RWPE2 (cell line): ENCODE data around the gene RAPSN.

Experiments
- ATAC-seq: fragments of 200-7000 bp; cut with Tn5 transposase; 3 replicates; pipeline ENCODE4 v1.9.1; 2021; ENCODE audit warnings: low read depth
- DNase-seq: peaks from one replicate; pipeline ENCODE4 v3.0.0-alpha.2; 2020; ENCODE audit warnings: low spot score
- H3K27ac ChIP-seq: fragments of 450-650 bp; 2 replicates; pipeline ENCODE4 v1.5.1; 2017; ENCODE audit warnings: mild to moderate bottlenecking; ENCODE audit not compliant: poor library complexity, severe bottlenecking
- H3K27me3 ChIP-seq: fragments of 250-450 bp; sonication (Bioruptor Pico); 2 replicates; pipeline ENCODE4 v1.5.1; 2021; ENCODE audit warnings: mild to moderate bottlenecking, moderate library complexity; ENCODE audit not compliant: insufficient read depth, poor library complexity, severe bottlenecking
- H3K36me3 ChIP-seq: fragments of 250-450 bp; sonication (Bioruptor Pico); 2 replicates; pipeline ENCODE4 v1.5.1; 2020; ENCODE audit warnings: low read depth, mild to moderate bottlenecking, moderate library complexity
- H3K4me1 ChIP-seq: fragments of 250-450 bp; sonication (Bioruptor Pico); 2 replicates; pipeline ENCODE4 v1.5.1; 2021; ENCODE audit warnings: mild to moderate bottlenecking, moderate library complexity; ENCODE audit not compliant: insufficient read depth, poor library complexity, severe bottlenecking
- H3K4me3 ChIP-seq: fragments of 250-450 bp; sonication (Bioruptor Pico); 2 replicates; pipeline ENCODE4 v1.5.1; 2021; ENCODE audit warnings: mild to moderate bottlenecking, moderate library complexity; ENCODE audit not compliant: severe bottlenecking
- H3K9me3 ChIP-seq: fragments of 250-450 bp; sonication (Bioruptor Pico); 2 replicates; pipeline ENCODE4 v1.5.1; 2021; ENCODE audit warnings: mild to moderate bottlenecking, moderate library complexity; ENCODE audit not compliant: severe bottlenecking
- TF ChIP-seq, protein P1 (sequence below): fragments of 450-650 bp; IDR thresholded peaks from one replicate; pipeline ENCODE4 v1.5.1; 2017; ENCODE audit warnings: mild to moderate bottlenecking, moderate library complexity; ENCODE audit not compliant: poor library complexity, severe bottlenecking

The RAPSN gene

DNA sequence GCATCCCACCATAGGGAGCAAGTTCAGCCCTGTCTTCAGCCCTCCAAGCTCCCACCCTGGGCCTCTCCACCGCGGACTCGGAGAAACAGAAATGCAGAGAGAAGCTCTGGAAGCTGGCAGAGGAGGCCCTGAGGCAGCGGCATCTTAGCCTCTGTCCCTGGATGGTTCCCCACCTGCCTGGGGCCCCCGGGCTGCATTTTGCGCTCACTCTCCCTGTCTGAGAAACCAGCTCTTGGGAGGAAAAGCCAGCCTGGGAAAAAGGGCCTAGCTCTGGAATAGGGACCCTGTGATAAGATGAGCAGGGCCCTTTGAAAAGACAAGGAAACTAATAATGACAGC, 58.5 kb downstream of the RAPSN start:
- H3K4me3 ChIP-seq = no peak overlapping the region

GRCh38 chr11:47389577-47390421, 59.1 kb downstream of the RAPSN start:
- Histone ChIP-seq H3K9me3 (no peaks in the 10 kb centered on the region), H3K36me3 (no peaks in the 10 kb centered on the region), H3K27ac (no peak overlapping the region), H3K4me1 (no peaks in the 10 kb centered on the region), H3K27me3 (no peaks in the 10 kb centered on the region), H3K4me3 (no peak overlapping the region)
- DNase-seq = no peak
- TF ChIP-seq, protein P1, sequence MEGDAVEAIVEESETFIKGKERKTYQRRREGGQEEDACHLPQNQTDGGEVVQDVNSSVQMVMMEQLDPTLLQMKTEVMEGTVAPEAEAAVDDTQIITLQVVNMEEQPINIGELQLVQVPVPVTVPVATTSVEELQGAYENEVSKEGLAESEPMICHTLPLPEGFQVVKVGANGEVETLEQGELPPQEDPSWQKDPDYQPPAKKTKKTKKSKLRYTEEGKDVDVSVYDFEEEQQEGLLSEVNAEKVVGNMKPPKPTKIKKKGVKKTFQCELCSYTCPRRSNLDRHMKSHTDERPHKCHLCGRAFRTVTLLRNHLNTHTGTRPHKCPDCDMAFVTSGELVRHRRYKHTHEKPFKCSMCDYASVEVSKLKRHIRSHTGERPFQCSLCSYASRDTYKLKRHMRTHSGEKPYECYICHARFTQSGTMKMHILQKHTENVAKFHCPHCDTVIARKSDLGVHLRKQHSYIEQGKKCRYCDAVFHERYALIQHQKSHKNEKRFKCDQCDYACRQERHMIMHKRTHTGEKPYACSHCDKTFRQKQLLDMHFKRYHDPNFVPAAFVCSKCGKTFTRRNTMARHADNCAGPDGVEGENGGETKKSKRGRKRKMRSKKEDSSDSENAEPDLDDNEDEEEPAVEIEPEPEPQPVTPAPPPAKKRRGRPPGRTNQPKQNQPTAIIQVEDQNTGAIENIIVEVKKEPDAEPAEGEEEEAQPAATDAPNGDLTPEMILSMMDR = no peak
- no peak for ATAC-seq

More for the DNA sequence above, 58.5 kb downstream of the RAPSN start:
- H3K27me3 ChIP-seq = no peaks in the 10 kb centered on the region
- no peak overlapping the region for H3K27ac ChIP-seq
- TF ChIP-seq, protein P1 = no peak
- no peaks in the 10 kb centered on the region for H3K9me3 ChIP-seq
- DNase-seq (no peak), ATAC-seq (no peak)
- H3K4me1 ChIP-seq = no peaks in the 10 kb centered on the region
- H3K36me3 ChIP-seq = no peaks in the 10 kb centered on the region

GRCh38 chr11:47388697-47389576, 60.0 kb downstream of the RAPSN start:
- DNase-seq = no peak
- Histone ChIP-seq H3K4me1 (no peaks in the 10 kb centered on the region), H3K36me3 (no peaks in the 10 kb centered on the region), H3K4me3 (no peak overlapping the region), H3K27me3 (no peaks in the 10 kb centered on the region), H3K27ac (no peak overlapping the region), H3K9me3 (no peaks in the 10 kb centered on the region)
- TF ChIP-seq, protein P1 = no peak
- no peak for ATAC-seq

DNA sequence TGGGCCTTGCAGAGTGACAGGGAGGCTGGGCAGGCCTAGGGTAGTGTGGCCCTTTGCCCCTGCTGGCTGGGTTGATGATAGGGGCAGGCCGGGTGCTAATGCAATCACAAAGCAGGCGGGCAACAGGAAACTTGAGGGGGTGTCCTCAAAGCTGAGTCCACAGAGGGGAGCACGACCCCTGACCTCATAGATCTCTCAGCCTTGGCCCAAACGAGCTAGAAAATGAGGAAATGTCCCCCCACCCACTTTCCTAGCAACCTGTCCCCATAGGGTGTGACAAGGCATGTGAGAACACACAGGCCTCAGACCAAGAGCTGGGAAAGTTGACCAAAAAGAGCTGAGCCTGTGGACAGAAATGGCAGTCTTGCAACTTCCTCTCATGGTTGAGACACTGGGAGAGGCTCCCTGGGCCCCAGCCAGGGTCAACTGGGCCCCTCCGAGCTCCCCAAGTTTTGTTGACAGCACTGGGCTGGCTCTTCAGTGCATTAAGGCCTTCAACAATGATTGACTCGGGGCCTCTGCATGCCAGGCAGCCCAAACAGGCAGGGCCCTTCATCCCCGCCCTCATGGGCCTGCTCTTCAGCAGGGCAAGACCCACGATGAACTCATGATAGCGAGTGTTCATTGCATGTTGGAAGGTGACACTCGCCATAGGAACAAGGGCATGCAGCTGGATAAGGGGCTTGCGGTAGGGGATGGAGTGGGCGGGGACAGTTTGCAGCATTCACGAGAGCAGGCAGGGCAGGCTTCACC, 60.8 kb downstream of the RAPSN start:
- H3K9me3 ChIP-seq = no peaks in the 10 kb centered on the region
- no peaks in the 10 kb centered on the region for H3K36me3 ChIP-seq
- H3K4me1 ChIP-seq = no peaks in the 10 kb centered on the region
- no peak overlapping the region for H3K27ac ChIP-seq
- TF ChIP-seq, protein P1 = no peak
- no peaks in the 10 kb centered on the region for H3K27me3 ChIP-seq
- no peak for DNase-seq
- ATAC-seq = no peak
- H3K4me3 ChIP-seq = no peak overlapping the region
